ENCODE data around the gene HS3ST4. TPM values are rescaled to one million over a fixed set of nuclear protein-coding genes. Genes with fewer than 3 reads are reported as not detected.

Gene HS3ST4
- total RNA-seq, 1 experiment from 2014 or later: not detected

- Histone ChIP-seq H3K79me2 (ENCODE audit: insufficient read depth, low read length) (no peaks in the 10 kb centered on the region), H4K20me1 (ENCODE audit: insufficient read depth) (no peaks in the 10 kb centered on the region), H3K4me2 (ENCODE audit: low read length) (no peak overlapping the region), H3K27ac (ENCODE audit: low read depth, low read length) (no peak overlapping the region), H3K9ac (ENCODE audit: low read length) (no peak overlapping the region), H3K4me1 (ENCODE audit: control insufficient read depth in 1 of 2, insufficient read depth in 2 of 2, low read length in 2 of 2) (no peaks in the 10 kb centered on the region), H2AFZ (ENCODE audit: low read depth, low read length, poor library complexity, severe bottlenecking) (no peak overlapping the region), H3K4me3 (replicated peaks in 1 of 2; ENCODE audit: low read depth in 1 of 2, low read length in 2 of 2) (no peak overlapping the region), H3K9me3 (ENCODE audit: control insufficient read depth in 1 of 2, insufficient read depth in 1 of 2, low read depth in 1 of 2, low read length in 2 of 2) (no peaks in the 10 kb centered on the region), H3K36me3 (ENCODE audit: control insufficient read depth in 1 of 2, insufficient read depth in 2 of 2, low read length in 2 of 2) (no peaks in the 10 kb centered on the region), H3K9me2 (ENCODE audit: insufficient read depth) (no peaks in the 10 kb centered on the region), H3K27me3 (ENCODE audit: insufficient read depth, low read length) (no peaks in the 10 kb centered on the region)
- ATAC-seq (no peak), DNase-seq (ENCODE audit: low read depth, low spot score) (no peak)
- ChIA-PET RAD21 (ENCODE audit: low non-redundant PET in 1 of 2, low total read pairs in 2 of 2, uncharacterized antibody in 2 of 2, unreplicated experiment in 2 of 2) (no interaction called here), POLR2A (no interaction called here), CTCF (no interaction called here)
- TF ChIP-seq SP1 (IDR thresholded peaks at IDR 0.05; ENCODE audit: low read depth) (no peak), ZNF274 (IDR thresholded peaks at IDR 0.05; ENCODE audit: low read depth, low read length) (no peak), CEBPB (IDR thresholded peaks at IDR 0.05; ENCODE audit: low read depth) (no peak), ZFX (IDR thresholded peaks at IDR 0.05) (no peak), CBX3 (IDR thresholded peaks at IDR 0.05; ENCODE audit: low read depth) (no peak), POLR2AphosphoS5 (IDR thresholded peaks at IDR 0.05; ENCODE audit: low read depth, low read length) (no peak), EZH2 (IDR thresholded peaks at IDR 0.05) (no peak), ELF1 (IDR thresholded peaks at IDR 0.05; ENCODE audit: borderline replicate concordance, low read depth) (no peak), SRF (IDR thresholded peaks at IDR 0.05; ENCODE audit: low read depth) (no peak), EZH2phosphoT487 (IDR thresholded peaks at IDR 0.05; ENCODE audit: borderline replicate concordance) (no peak), JUND (IDR thresholded peaks at IDR 0.05) (no peak), MAX (IDR thresholded peaks at IDR 0.05) (no peak)
- TF ChIP-seq, protein P1, sequence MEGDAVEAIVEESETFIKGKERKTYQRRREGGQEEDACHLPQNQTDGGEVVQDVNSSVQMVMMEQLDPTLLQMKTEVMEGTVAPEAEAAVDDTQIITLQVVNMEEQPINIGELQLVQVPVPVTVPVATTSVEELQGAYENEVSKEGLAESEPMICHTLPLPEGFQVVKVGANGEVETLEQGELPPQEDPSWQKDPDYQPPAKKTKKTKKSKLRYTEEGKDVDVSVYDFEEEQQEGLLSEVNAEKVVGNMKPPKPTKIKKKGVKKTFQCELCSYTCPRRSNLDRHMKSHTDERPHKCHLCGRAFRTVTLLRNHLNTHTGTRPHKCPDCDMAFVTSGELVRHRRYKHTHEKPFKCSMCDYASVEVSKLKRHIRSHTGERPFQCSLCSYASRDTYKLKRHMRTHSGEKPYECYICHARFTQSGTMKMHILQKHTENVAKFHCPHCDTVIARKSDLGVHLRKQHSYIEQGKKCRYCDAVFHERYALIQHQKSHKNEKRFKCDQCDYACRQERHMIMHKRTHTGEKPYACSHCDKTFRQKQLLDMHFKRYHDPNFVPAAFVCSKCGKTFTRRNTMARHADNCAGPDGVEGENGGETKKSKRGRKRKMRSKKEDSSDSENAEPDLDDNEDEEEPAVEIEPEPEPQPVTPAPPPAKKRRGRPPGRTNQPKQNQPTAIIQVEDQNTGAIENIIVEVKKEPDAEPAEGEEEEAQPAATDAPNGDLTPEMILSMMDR (IDR thresholded peaks at IDR 0.05 in 2 of 3, conservative IDR thresholded peaks at IDR 0.05 in 1 of 3; ENCODE audit: borderline replicate concordance in 1 of 3, insufficient read depth in 1 of 3, low read depth in 2 of 3, low read length in 2 of 3): no peak
- BruUV-seq (replicated peaks): no TSS peak
- intact Hi-C loops (cut with micrococcal nuclease): no loop called here
These were observed 204.7 kb downstream of the HS3ST4 start for GRCh38 chr16:25896411-25896810.

Data from HCT116 (cell line).